ENCODE data around the gene PROCA1.

DNA sequence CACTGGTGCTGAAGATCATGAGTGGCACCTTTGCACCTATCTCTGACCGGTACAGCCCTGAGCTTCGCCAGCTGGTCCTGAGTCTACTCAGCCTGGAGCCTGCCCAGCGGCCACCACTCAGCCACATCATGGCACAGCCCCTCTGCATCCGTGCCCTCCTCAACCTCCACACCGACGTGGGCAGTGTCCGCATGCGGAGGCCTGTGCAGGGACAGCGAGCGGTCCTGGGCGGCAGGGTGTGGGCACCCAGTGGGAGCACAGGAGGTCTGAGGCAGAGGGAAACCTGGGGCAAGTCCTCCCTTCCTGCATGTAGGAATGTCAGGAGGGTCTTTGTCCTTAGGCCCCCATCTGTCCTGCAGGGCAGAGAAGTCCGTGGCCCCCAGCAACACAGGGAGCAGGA lies 25.6 kb upstream of the PROCA1 start:
- TF ChIP-seq, protein P1, sequence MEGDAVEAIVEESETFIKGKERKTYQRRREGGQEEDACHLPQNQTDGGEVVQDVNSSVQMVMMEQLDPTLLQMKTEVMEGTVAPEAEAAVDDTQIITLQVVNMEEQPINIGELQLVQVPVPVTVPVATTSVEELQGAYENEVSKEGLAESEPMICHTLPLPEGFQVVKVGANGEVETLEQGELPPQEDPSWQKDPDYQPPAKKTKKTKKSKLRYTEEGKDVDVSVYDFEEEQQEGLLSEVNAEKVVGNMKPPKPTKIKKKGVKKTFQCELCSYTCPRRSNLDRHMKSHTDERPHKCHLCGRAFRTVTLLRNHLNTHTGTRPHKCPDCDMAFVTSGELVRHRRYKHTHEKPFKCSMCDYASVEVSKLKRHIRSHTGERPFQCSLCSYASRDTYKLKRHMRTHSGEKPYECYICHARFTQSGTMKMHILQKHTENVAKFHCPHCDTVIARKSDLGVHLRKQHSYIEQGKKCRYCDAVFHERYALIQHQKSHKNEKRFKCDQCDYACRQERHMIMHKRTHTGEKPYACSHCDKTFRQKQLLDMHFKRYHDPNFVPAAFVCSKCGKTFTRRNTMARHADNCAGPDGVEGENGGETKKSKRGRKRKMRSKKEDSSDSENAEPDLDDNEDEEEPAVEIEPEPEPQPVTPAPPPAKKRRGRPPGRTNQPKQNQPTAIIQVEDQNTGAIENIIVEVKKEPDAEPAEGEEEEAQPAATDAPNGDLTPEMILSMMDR (IDR thresholded peaks at IDR 0.05) = no peak
- TF ChIP-seq POLR2A (IDR thresholded peaks at IDR 0.05) = no peak
